ENCODE results near the gene MAP3K2.
A peak's percentile ranks its signal among the peaks of the same experiment; 100 is the strongest.

Gene MAP3K2

GRCh38 chr2:127407661-127408003 is 19.9 kb upstream of the MAP3K2 start (continued):
- TF ChIP-seq ZNF423 (tag by site-specific recombination; IDR thresholded peaks at IDR 0.05) (no peak), ZNF398 (tag by site-specific recombination; IDR thresholded peaks at IDR 0.05) (peak; percentile 97), ZNF302 (tag by site-specific recombination; IDR thresholded peaks at IDR 0.05; ENCODE audit: low read depth) (no peak), ZBTB10 (tag by site-specific recombination; IDR thresholded peaks at IDR 0.05) (0 out of 2 replicates have a peak, but pooled peaks have one; percentile 26), ELK4 (IDR thresholded peaks at IDR 0.05; ENCODE audit: borderline replicate concordance, low read depth, low read length) (no peak), ZNF366 (tag by site-specific recombination; conservative IDR thresholded peaks at IDR 0.05) (peak; percentile 80), TRIM28 (IDR thresholded peaks at IDR 0.05; ENCODE audit: borderline replicate concordance, low read length) (no peak), ZNF211 (tag by site-specific recombination; IDR thresholded peaks at IDR 0.05; ENCODE audit: low read depth) (no peak), ZNF146 (tag by site-specific recombination; IDR thresholded peaks at IDR 0.05) (no peak), ZNF521 (tag by site-specific recombination; IDR thresholded peaks at IDR 0.05) (no peak), ZBTB6 (tag by site-specific recombination; IDR thresholded peaks at IDR 0.05) (no peak), ZNF16 (tag by site-specific recombination; IDR thresholded peaks at IDR 0.05; ENCODE audit: low read depth) (no peak), ZNF112 (tag by site-specific recombination; IDR thresholded peaks at IDR 0.05) (no peak), ZNF214 (tag by site-specific recombination; IDR thresholded peaks at IDR 0.05; ENCODE audit: borderline replicate concordance) (no peak), EGR2 (tag by site-specific recombination; IDR thresholded peaks at IDR 0.05; ENCODE audit: low read depth) (peak; percentile 69; the same call in 1 of the 2 replicates), ZNF785 (tag by site-specific recombination; IDR thresholded peaks at IDR 0.05) (no peak), PATZ1 (tag by site-specific recombination; IDR thresholded peaks at IDR 0.05) (peak; percentile 85), BCL6B (tag by site-specific recombination; IDR thresholded peaks at IDR 0.05) (no peak)
